ENCODE data around the gene ST3GAL3.

The ST3GAL3 gene

GRCh38 chr1:43669878-43670277, 37.5 kb upstream of the ST3GAL3 start:
- TF ChIP-seq SUZ12 (IDR thresholded peaks at IDR 0.05; ENCODE audit: extremely low read depth, insufficient read depth, insufficient read length) (no peak), ZNF274 (IDR thresholded peaks at IDR 0.05; ENCODE audit: low read depth, low read length) (no peak), YY1 (IDR thresholded peaks at IDR 0.05; ENCODE audit: insufficient read depth, insufficient read length) (no peak)
- Histone ChIP-seq H3K4me1 (ENCODE audit: insufficient read depth, insufficient read length) (peaks cover 6% of the 10 kb centered on the region), H3K9ac (ENCODE audit: insufficient read length, low read depth) (no peak overlapping the region), H3K4me3 (ENCODE audit: insufficient read length, low read depth) (no peak overlapping the region), H3K9me3 (ENCODE audit: insufficient read depth, low read length) (no peaks in the 10 kb centered on the region), H3K36me3 (ENCODE audit: insufficient read depth, insufficient read length, low read length) (peaks cover 92% of the 10 kb centered on the region), H3K27me3 (ENCODE audit: insufficient read depth, insufficient read length) (no peaks in the 10 kb centered on the region)
- DNase-seq (ENCODE audit: low read depth, low spot score), result no peak

- no peak for TF ChIP-seq YY1 (IDR thresholded peaks at IDR 0.05; ENCODE audit: insufficient read depth, insufficient read length)
These were observed 36.1 kb upstream of the ST3GAL3 start for GRCh38 chr1:43671193-43671592.

GRCh38 chr1:43671626-43672330, 35.6 kb upstream of the ST3GAL3 start:
- peaks cover 91% of the 10 kb centered on the region for H3K36me3 ChIP-seq (ENCODE audit: insufficient read depth, insufficient read length, low read length)
- no peak overlapping the region for H3K4me3 ChIP-seq (ENCODE audit: insufficient read length, low read depth)
- no peak for DNase-seq (ENCODE audit: low read depth, low spot score)
- H3K9ac ChIP-seq (ENCODE audit: insufficient read length, low read depth), result no peak overlapping the region
- H3K4me1 ChIP-seq (ENCODE audit: insufficient read depth, insufficient read length), result peaks cover 6% of the 10 kb centered on the region
- no peaks in the 10 kb centered on the region for H3K9me3 ChIP-seq (ENCODE audit: insufficient read depth, low read length)
- H3K27me3 ChIP-seq (ENCODE audit: insufficient read depth, insufficient read length), result no peaks in the 10 kb centered on the region
- TF ChIP-seq YY1 (IDR thresholded peaks at IDR 0.05; ENCODE audit: insufficient read depth, insufficient read length) (no peak), SUZ12 (IDR thresholded peaks at IDR 0.05; ENCODE audit: extremely low read depth, insufficient read depth, insufficient read length) (no peak), ZNF274 (IDR thresholded peaks at IDR 0.05; ENCODE audit: low read depth, low read length) (no peak)

More at GRCh38 chr1:43671193-43671592, 36.1 kb upstream of the ST3GAL3 start:
- Histone ChIP-seq H3K9ac (ENCODE audit: insufficient read length, low read depth) (no peak overlapping the region), H3K9me3 (ENCODE audit: insufficient read depth, low read length) (no peaks in the 10 kb centered on the region), H3K27me3 (ENCODE audit: insufficient read depth, insufficient read length) (no peaks in the 10 kb centered on the region), H3K4me3 (ENCODE audit: insufficient read length, low read depth) (no peak overlapping the region), H3K4me1 (ENCODE audit: insufficient read depth, insufficient read length) (peaks cover 6% of the 10 kb centered on the region), H3K36me3 (ENCODE audit: insufficient read depth, insufficient read length, low read length) (peaks cover 91% of the 10 kb centered on the region)
- DNase-seq (ENCODE audit: low read depth, low spot score), result no peak

DNA sequence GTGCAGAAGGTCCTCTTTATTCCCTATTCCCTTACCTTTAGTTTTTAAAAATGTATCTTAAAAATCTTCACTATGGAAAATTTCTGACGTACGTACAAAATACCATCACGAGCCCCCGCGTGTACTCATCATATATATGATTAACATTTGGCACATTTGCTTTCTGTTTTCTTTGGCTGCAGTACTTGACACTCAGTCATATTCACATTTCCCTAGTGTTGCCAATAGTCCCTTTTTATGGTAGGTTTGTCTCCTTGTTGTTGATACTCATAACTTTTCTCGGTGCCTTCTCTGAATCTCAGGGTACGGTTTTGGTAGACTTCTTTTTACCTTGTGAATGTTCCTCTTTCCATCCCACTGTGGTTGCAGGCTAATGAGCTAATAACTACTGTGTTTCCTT, 34.1 kb upstream of the ST3GAL3 start:
- Histone ChIP-seq H3K27me3 (ENCODE audit: insufficient read depth, insufficient read length) (no peaks in the 10 kb centered on the region), H3K9ac (ENCODE audit: insufficient read length, low read depth) (no peak overlapping the region), H3K4me1 (ENCODE audit: insufficient read depth, insufficient read length) (peaks cover 6% of the 10 kb centered on the region), H3K4me3 (ENCODE audit: insufficient read length, low read depth) (no peak overlapping the region), H3K36me3 (ENCODE audit: insufficient read depth, insufficient read length, low read length) (peaks cover 89% of the 10 kb centered on the region), H3K9me3 (ENCODE audit: insufficient read depth, low read length) (no peaks in the 10 kb centered on the region)
- no peak for TF ChIP-seq ZNF274 (IDR thresholded peaks at IDR 0.05; ENCODE audit: low read depth, low read length)
- TF ChIP-seq YY1 (IDR thresholded peaks at IDR 0.05; ENCODE audit: insufficient read depth, insufficient read length), result no peak
- no peak for TF ChIP-seq SUZ12 (IDR thresholded peaks at IDR 0.05; ENCODE audit: extremely low read depth, insufficient read depth, insufficient read length)
- no peak for DNase-seq (ENCODE audit: low read depth, low spot score)

DNA sequence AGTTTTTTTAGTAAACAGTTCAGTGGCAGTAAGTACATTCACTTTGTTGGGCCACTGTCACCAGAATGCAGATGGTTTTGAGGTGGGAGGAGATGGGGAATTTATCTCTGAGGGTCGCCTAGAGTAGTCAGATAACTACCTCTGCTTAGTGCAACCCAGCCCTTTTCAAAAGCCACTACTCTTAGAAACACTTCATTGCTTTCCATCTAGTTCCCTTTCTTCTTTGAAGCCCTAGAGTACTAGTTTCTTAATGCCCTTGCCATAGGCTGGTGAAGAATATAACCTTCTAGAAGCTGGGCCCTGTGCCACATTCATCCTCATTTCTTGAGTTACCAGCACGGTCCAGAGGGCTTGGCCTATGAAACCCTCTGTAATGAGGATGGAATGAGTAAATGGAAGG, 28.4 kb upstream of the ST3GAL3 start:
- Histone ChIP-seq H3K4me3 (ENCODE audit: insufficient read length, low read depth) (no peak overlapping the region), H3K27me3 (ENCODE audit: insufficient read depth, insufficient read length) (no peaks in the 10 kb centered on the region), H3K36me3 (ENCODE audit: insufficient read depth, insufficient read length, low read length) (peaks cover 95% of the 10 kb centered on the region), H3K4me1 (ENCODE audit: insufficient read depth, insufficient read length) (no peaks in the 10 kb centered on the region), H3K9me3 (ENCODE audit: insufficient read depth, low read length) (no peaks in the 10 kb centered on the region), H3K9ac (ENCODE audit: insufficient read length, low read depth) (no peak overlapping the region)
- no peak for DNase-seq (ENCODE audit: low read depth, low spot score)
- TF ChIP-seq ZNF274 (IDR thresholded peaks at IDR 0.05; ENCODE audit: low read depth, low read length) (no peak), SUZ12 (IDR thresholded peaks at IDR 0.05; ENCODE audit: extremely low read depth, insufficient read depth, insufficient read length) (no peak)

DNA sequence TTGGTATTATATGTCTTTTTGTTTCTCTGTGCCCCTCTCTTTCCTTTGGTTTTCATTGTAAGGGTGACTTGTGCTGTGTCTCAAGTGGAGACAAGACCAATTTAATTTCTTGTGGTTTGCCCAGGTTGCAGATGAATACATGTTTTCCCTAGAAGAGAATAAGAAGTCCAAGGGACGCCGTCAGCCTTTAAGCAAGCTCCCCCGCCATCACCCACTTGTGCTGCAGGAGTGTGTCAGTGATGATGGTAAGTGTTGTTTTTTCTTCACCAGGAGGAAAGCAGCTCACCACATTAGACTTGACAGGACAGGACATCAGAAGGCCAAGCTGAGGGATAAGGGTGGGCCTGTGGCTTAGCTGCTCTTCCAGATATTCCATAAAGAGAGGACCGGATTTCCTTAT, 23.8 kb upstream of the ST3GAL3 start:
- Histone ChIP-seq H3K4me3 (ENCODE audit: insufficient read length, low read depth) (no peak overlapping the region), H3K36me3 (ENCODE audit: insufficient read depth, insufficient read length, low read length) (peaks cover 91% of the 10 kb centered on the region)
- no peak for TF ChIP-seq YY1 (IDR thresholded peaks at IDR 0.05; ENCODE audit: insufficient read depth, insufficient read length)
- no peak for TF ChIP-seq ZNF274 (IDR thresholded peaks at IDR 0.05; ENCODE audit: low read depth, low read length)
- no peak for TF ChIP-seq SUZ12 (IDR thresholded peaks at IDR 0.05; ENCODE audit: extremely low read depth, insufficient read depth, insufficient read length)

GRCh38 chr1:43686801-43687200, 20.5 kb upstream of the ST3GAL3 start:
- no peak for DNase-seq (ENCODE audit: low read depth, low spot score)
- H3K4me1 ChIP-seq (ENCODE audit: insufficient read depth, insufficient read length), result no peaks in the 10 kb centered on the region
- no peak for TF ChIP-seq ZNF274 (IDR thresholded peaks at IDR 0.05; ENCODE audit: low read depth, low read length)
- no peak for TF ChIP-seq SUZ12 (IDR thresholded peaks at IDR 0.05; ENCODE audit: extremely low read depth, insufficient read depth, insufficient read length)
- no peak for TF ChIP-seq YY1 (IDR thresholded peaks at IDR 0.05; ENCODE audit: insufficient read depth, insufficient read length)
- H3K27me3 ChIP-seq (ENCODE audit: insufficient read depth, insufficient read length), result no peaks in the 10 kb centered on the region
- H3K9me3 ChIP-seq (ENCODE audit: insufficient read depth, low read length), result no peaks in the 10 kb centered on the region
- no peak overlapping the region for H3K9ac ChIP-seq (ENCODE audit: insufficient read length, low read depth)
- peaks cover 92% of the 10 kb centered on the region for H3K36me3 ChIP-seq (ENCODE audit: insufficient read depth, insufficient read length, low read length)
- H3K4me3 ChIP-seq (ENCODE audit: insufficient read length, low read depth), result no peak overlapping the region

More for the DNA sequence above, 23.8 kb upstream of the ST3GAL3 start:
- H3K4me1 ChIP-seq (ENCODE audit: insufficient read depth, insufficient read length), result no peaks in the 10 kb centered on the region
- no peaks in the 10 kb centered on the region for H3K9me3 ChIP-seq (ENCODE audit: insufficient read depth, low read length)
- no peak for DNase-seq (ENCODE audit: low read depth, low spot score)
- H3K9ac ChIP-seq (ENCODE audit: insufficient read length, low read depth), result no peak overlapping the region
- no peaks in the 10 kb centered on the region for H3K27me3 ChIP-seq (ENCODE audit: insufficient read depth, insufficient read length)

Measured in NT2/D1 (cell line).